Vagina (tissue), 2 donors: ENCODE results near the gene APP. TPM values are rescaled to one million over a fixed set of nuclear protein-coding genes. Genes with fewer than 3 reads are reported as not detected.

Experiments used
- DNase-seq, 2 donors: peaks; one replicate each; pipeline ENCODE4 v3.0.0-alpha.2; 2017; ENCODE audit errors: extremely low spot score in 2 of 2
- H3K27ac ChIP-seq: fragments of 200-600 bp; sonication (generic); one replicate; pipeline ENCODE4 v1.5.1; 2019
- H3K27me3 ChIP-seq: fragments of 200-600 bp; sonication (generic); one replicate; pipeline ENCODE4 v1.5.1; 2019
- H3K36me3 ChIP-seq, 2 donors: fragments of 200-600 bp; sonication (generic); one replicate each; pipeline ENCODE4 v1.5.1; 2017 to 2019
- H3K4me1 ChIP-seq: fragments of 200-600 bp; sonication (generic); one replicate; pipeline ENCODE4 v1.5.1; 2019
- H3K4me3 ChIP-seq, 2 donors: fragments of 200-600 bp; sonication (generic); 1 replicate in 1 of 2; 2 replicates in 1 of 2; pipeline ENCODE4 v1.5.1; 2016 to 2019
- H3K9me3 ChIP-seq: fragments of 200-600 bp; sonication (generic); one replicate; pipeline ENCODE4 v1.5.1; 2019
- CTCF ChIP-seq, 3 experiments: fragments of 450-650 bp in 2 of 3; fragments of 200-600 bp in 1 of 3; sonication (generic) in 1 of 3; IDR thresholded peaks; one replicate each; pipeline ENCODE4 v1.5.1; 2017 to 2019; ENCODE audit warnings: antibody characterized with exemption in 3 of 3, mild to moderate bottlenecking in 2 of 3, moderate library complexity in 2 of 3
- POLR2A ChIP-seq, 2 donors: fragments of 450-650 bp; IDR thresholded peaks; one replicate each; pipeline ENCODE4 v1.6.1; 2017; ENCODE audit warnings: antibody characterized with exemption in 2 of 2, mild to moderate bottlenecking in 2 of 2, moderate library complexity in 2 of 2
- POLR2AphosphoS5 ChIP-seq, 2 donors: sonication (generic); formaldehyde crosslinking; IDR thresholded peaks; one replicate each; pipeline ENCODE4 v1.9.0; 2017; ENCODE audit warnings: antibody characterized with exemption in 2 of 2, mild to moderate bottlenecking in 2 of 2, low read depth in 1 of 2; ENCODE audit not compliant: insufficient read depth in 1 of 2
- intact Hi-C: fragments of 100-400 bp; cut with DNase I; formaldehyde crosslinking; loops from one replicate; pipeline ENCODE4 v1.15.1; 2023
- total RNA-seq: library from RNA; depleted of rRNA; stranded (reverse); fragments of >200 nt; gene quantifications from one replicate; pipeline ENCODE4 v1.2.3, GENCODE V29; 2016

APP gene
- total RNA-seq, 1 donor from 2014 or later = 315 TPM

GRCh38 chr21:25984538-25984937 is 186.0 kb downstream of the APP start:
- Histone ChIP-seq H3K27ac (no peak overlapping the region), H3K36me3 (peaks cover 0 to 19% of the 10 kb centered on the region in 2 donors), H3K9me3 (no peaks in the 10 kb centered on the region), H3K27me3 (no peaks in the 10 kb centered on the region), H3K4me3 (no peak overlapping the region), H3K4me1 (no peaks in the 10 kb centered on the region)
- intact Hi-C loops = no loop called here
- TF ChIP-seq POLR2AphosphoS5 (IDR thresholded peaks at IDR 0.05; ENCODE audit: insufficient read depth in 1 of 2, low read depth in 1 of 2) = no peak
- no peak for TF ChIP-seq CTCF (IDR thresholded peaks at IDR 0.05)
- no peak for TF ChIP-seq POLR2A (IDR thresholded peaks at IDR 0.05)
- DNase-seq = no peak

- Histone ChIP-seq H3K36me3 (peaks cover 0 to 19% of the 10 kb centered on the region in 2 donors), H3K4me1 (no peaks in the 10 kb centered on the region), H3K27ac (no peak overlapping the region), H3K9me3 (no peaks in the 10 kb centered on the region), H3K27me3 (no peaks in the 10 kb centered on the region), H3K4me3 (no peak overlapping the region)
- DNase-seq = no peak
- TF ChIP-seq POLR2AphosphoS5 (IDR thresholded peaks at IDR 0.05; ENCODE audit: insufficient read depth in 1 of 2, low read depth in 1 of 2) (peak in 1 of 2 donors; percentile 60), CTCF (IDR thresholded peaks at IDR 0.05) (no peak)
- intact Hi-C loops = no loop called here
Measured at GRCh38 chr21:25983745-25984144, 186.8 kb downstream of the APP start.

GRCh38 chr21:25980710-25981109 is 189.9 kb downstream of the APP start:
- H3K4me1 ChIP-seq = no peaks in the 10 kb centered on the region
- DNase-seq = no peak
- TF ChIP-seq CTCF (IDR thresholded peaks at IDR 0.05) (no peak), POLR2AphosphoS5 (IDR thresholded peaks at IDR 0.05; ENCODE audit: insufficient read depth in 1 of 2, low read depth in 1 of 2) (no peak), POLR2A (IDR thresholded peaks at IDR 0.05) (no peak)
- intact Hi-C loops = no loop called here
- H3K4me3 ChIP-seq = no peak overlapping the region
- no peak overlapping the region for H3K27ac ChIP-seq
- peaks cover 0 to 19% of the 10 kb centered on the region in 2 donors for H3K36me3 ChIP-seq
- no peaks in the 10 kb centered on the region for H3K27me3 ChIP-seq
- H3K9me3 ChIP-seq = no peaks in the 10 kb centered on the region

GRCh38 chr21:25979845-25980616 is 190.5 kb downstream of the APP start:
- Histone ChIP-seq H3K4me3 (no peak overlapping the region), H3K9me3 (no peaks in the 10 kb centered on the region), H3K4me1 (no peaks in the 10 kb centered on the region), H3K36me3 (peaks cover 0 to 21% of the 10 kb centered on the region in 2 donors), H3K27ac (no peak overlapping the region), H3K27me3 (no peaks in the 10 kb centered on the region)
- DNase-seq = no peak
- intact Hi-C loops = no loop called here
- no peak for TF ChIP-seq POLR2AphosphoS5 (IDR thresholded peaks at IDR 0.05; ENCODE audit: insufficient read depth in 1 of 2, low read depth in 1 of 2)
- TF ChIP-seq CTCF (IDR thresholded peaks at IDR 0.05) = no peak
- no peak for TF ChIP-seq POLR2A (IDR thresholded peaks at IDR 0.05)

GRCh38 chr21:25977068-25977611 is 193.4 kb downstream of the APP start:
- H3K36me3 ChIP-seq = peaks cover 0 to 33% of the 10 kb centered on the region in 2 donors
- intact Hi-C loops = no loop called here

More at GRCh38 chr21:25977068-25977611, 193.4 kb downstream of the APP start:
- Histone ChIP-seq H3K9me3 (no peaks in the 10 kb centered on the region), H3K27me3 (no peaks in the 10 kb centered on the region), H3K27ac (no peak overlapping the region), H3K4me3 (no peak overlapping the region), H3K4me1 (no peaks in the 10 kb centered on the region)
- no peak for DNase-seq
- TF ChIP-seq POLR2A (IDR thresholded peaks at IDR 0.05) = no peak
- no peak for TF ChIP-seq POLR2AphosphoS5 (IDR thresholded peaks at IDR 0.05; ENCODE audit: insufficient read depth in 1 of 2, low read depth in 1 of 2)
- TF ChIP-seq CTCF (IDR thresholded peaks at IDR 0.05) = no peak
